Dermis blood vessel endothelial cell (primary cell): ENCODE results near the gene TMOD1. TPM values are rescaled to one million over a fixed set of nuclear protein-coding genes. Genes with fewer than 3 reads are reported as not detected.
"Not testable (repeated sequence)": the region's sequence is repeated elsewhere in the genome, so short reads cannot be mapped to it uniquely, and the experiment has no call there.

Source experiments
- DNase-seq: peaks from one replicate; pipeline ENCODE4 v3.0.0; 2010
- total RNA-seq: library from RNA; depleted of rRNA; stranded (reverse); fragments of >200 nt; gene quantifications from 2 replicates; pipeline ENCODE4 v1.2.3, GENCODE V29; 2014

Gene TMOD1
- total RNA-seq, 1 donor from 2014 or later: 3.7 TPM

GRCh38 chr9:97599314-97599846 is 97.9 kb downstream of the TMOD1 start:
- DNase-seq: no peak

- DNase-seq: no peak
Observed at GRCh38 chr9:97600531-97601227, 99.2 kb downstream of the TMOD1 start.

GRCh38 chr9:97601228-97601898 is 99.9 kb downstream of the TMOD1 start:
- no peak for DNase-seq

- no peak for DNase-seq
Observed at GRCh38 chr9:97602430-97602829, 101.0 kb downstream of the TMOD1 start.

- DNase-seq: no peak
Observed at GRCh38 chr9:97604901-97605645, 103.6 kb downstream of the TMOD1 start.

- DNase-seq: peak; percentile 85
Observed at GRCh38 chr9:97615439-97616072, 114.1 kb downstream of the TMOD1 start.

- no peak for DNase-seq
Observed at GRCh38 chr9:97617939-97618416, 116.5 kb downstream of the TMOD1 start.

GRCh38 chr9:97620063-97620462 is 118.6 kb downstream of the TMOD1 start:
- DNase-seq: not testable (repeated sequence)

- DNase-seq: not testable (repeated sequence)
Observed at GRCh38 chr9:97622483-97622882, 121.0 kb downstream of the TMOD1 start.

GRCh38 chr9:97623946-97624345 is 122.5 kb downstream of the TMOD1 start:
- DNase-seq: no peak

- no peak for DNase-seq
Observed at GRCh38 chr9:97625620-97626019, 124.2 kb downstream of the TMOD1 start.

- no peak for DNase-seq
Observed at GRCh38 chr9:97627624-97628023, 126.2 kb downstream of the TMOD1 start.

- DNase-seq: no peak
Observed at GRCh38 chr9:97628668-97629067, 127.2 kb downstream of the TMOD1 start.

GRCh38 chr9:97629156-97629555 is 127.7 kb downstream of the TMOD1 start:
- DNase-seq: no peak

GRCh38 chr9:97630591-97630990 is 129.1 kb downstream of the TMOD1 start:
- no peak for DNase-seq

- DNase-seq: no peak
Observed at GRCh38 chr9:97632248-97632984, 130.9 kb downstream of the TMOD1 start.

GRCh38 chr9:97632985-97633858 is 131.8 kb downstream of the TMOD1 start, which contains the start of the genes NCBP1 and TSTD2:
Gene NCBP1, plus strand, starts transcription at chr9:97633821. Its CDS starts 61 bp downstream, at chr9:97633882.
Gene TSTD2, minus strand, starts transcription at chr9:97633368. Its CDS starts 5,806 bp downstream, at chr9:97627562.
- DNase-seq: peak; percentile 98

- peak; percentile 29 for DNase-seq
Observed at GRCh38 chr9:97633859-97634490, 132.5 kb downstream of the TMOD1 start.

- DNase-seq: no peak
Observed at GRCh38 chr9:97635026-97635425, 133.6 kb downstream of the TMOD1 start.

- no peak for DNase-seq
Observed at GRCh38 chr9:97636903-97637302, 135.4 kb downstream of the TMOD1 start.
